GM12878 (cell line): ENCODE measurements around the gene STK39. TPM values are rescaled to one million over a fixed set of nuclear protein-coding genes. Genes with fewer than 3 reads are reported as not detected.

ENCODE experiments used
- ATAC-seq: fragments of 200-7000 bp; cut with Tn5 transposase; 3 replicates; pipeline ENCODE4 v1.9.1; 2020; ENCODE audit warnings: mild to moderate bottlenecking, moderate library complexity
- BruUV-seq: library from RNA; stranded (reverse); fragments of 400-500 nt; replicated peaks from 2 replicates; lab custom pipeline; 2021; lab: Mats Ljungman, UMichigan
- CTCF ChIA-PET: fragments of 300-600 bp; sonication (Branson Sonifier 250); formaldehyde crosslinking; extraction: SDS; loops from one replicate; lab custom pipeline; 2021; ENCODE audit warnings: inconsistent platforms; lab: Yijun Ruan, JAX
- POLR2A ChIA-PET: fragments of 350-600 bp; formaldehyde crosslinking; extraction: SDS; loops from one replicate; lab custom pipeline; 2021; ENCODE audit warnings: inconsistent platforms; lab: Charles Lee
- RAD21 ChIA-PET: fragments of 300-600 bp; sonication (Branson Sonifier 250); formaldehyde crosslinking; loops from one replicate; lab custom pipeline; 2023; ENCODE audit warnings: antibody characterized with exemption; ENCODE audit not compliant: unreplicated experiment; lab: Charles Lee
- SMC1A ChIA-PET: fragments of 300-600 bp; sonication (Branson Sonifier 250); formaldehyde crosslinking; loops from one replicate; lab custom pipeline; 2023; ENCODE audit not compliant: unreplicated experiment, uncharacterized antibody; lab: Charles Lee
- DNase-seq: peaks from one replicate; pipeline ENCODE4 v3.0.0-alpha.2; 2011; ENCODE audit warnings: low read depth, low spot score
- FAIRE-seq: peaks from 3 replicates; lab custom pipeline; 2011; peaks lifted over from hg19 to GRCh38; lab: Jason Lieb, UNC
- H2AFZ ChIP-seq: 2 replicates; pipeline ENCODE4 v1.6.0; 2011; ENCODE audit warnings: low read depth, low read length, control low read depth; ENCODE audit not compliant: control insufficient read depth
- H3K27ac ChIP-seq: 2 replicates; pipeline ENCODE4 v1.5.1; 2011; ENCODE audit warnings: control low read depth; ENCODE audit not compliant: control insufficient read depth, insufficient read depth
- H3K27me3 ChIP-seq, 2 experiments: replicated peaks in 1 of 2; 2 replicates each; pipeline versions ENCODE4 v1.6.0 to v1.6.1; 2011; ENCODE audit warnings: low read length in 1 of 2; ENCODE audit not compliant: control insufficient read depth in 2 of 2, insufficient read depth in 2 of 2
- H3K36me3 ChIP-seq, 2 experiments: 2 replicates each; pipeline ENCODE4 v1.5.1; 2011; ENCODE audit warnings: low read length in 1 of 2; ENCODE audit not compliant: control insufficient read depth in 2 of 2, insufficient read depth in 2 of 2
- H3K4me1 ChIP-seq: 2 replicates; pipeline ENCODE4 v1.6.1; 2011; ENCODE audit warnings: mild to moderate bottlenecking, low read length, moderate library complexity, mixed read lengths; ENCODE audit not compliant: control insufficient read depth, insufficient read depth
- H3K4me2 ChIP-seq: 2 replicates; pipeline ENCODE4 v1.6.0; 2011; ENCODE audit warnings: control low read depth; ENCODE audit not compliant: control insufficient read depth, insufficient read depth
- H3K4me3 ChIP-seq: fragments of 200-600 bp; sonication (generic); 2 replicates; pipeline ENCODE4 v1.5.1; 2016
- H3K79me2 ChIP-seq: 2 replicates; pipeline ENCODE4 v1.6.0; 2011; ENCODE audit warnings: low read length; ENCODE audit not compliant: control insufficient read depth, insufficient read depth
- H3K9ac ChIP-seq: 2 replicates; pipeline ENCODE4 v1.8.0; 2011; ENCODE audit warnings: low read length, control low read depth, mixed read lengths; ENCODE audit not compliant: control insufficient read depth, insufficient read depth
- H3K9me3 ChIP-seq: replicated peaks from 3 replicates; pipeline ENCODE4 v1.5.1; 2011; ENCODE audit warnings: mild to moderate bottlenecking, low read length; ENCODE audit not compliant: control insufficient read depth, insufficient read depth
- H4K20me1 ChIP-seq: 2 replicates; pipeline ENCODE4 v1.6.0; 2011; ENCODE audit not compliant: control insufficient read depth, insufficient read depth
- CHD2 ChIP-seq: IDR thresholded peaks from 2 replicates; pipeline ENCODE4 v1.6.1; 2011; ENCODE audit warnings: low read depth, low read length, improper control_type of control experiment, borderline replicate concordance
- EED ChIP-seq: sonication (generic); IDR thresholded peaks from 2 replicates; pipeline ENCODE4 v1.6.1; 2016; ENCODE audit warnings: antibody characterized with exemption, low read depth
- FOXK2 ChIP-seq: fragments of 450-650 bp; IDR thresholded peaks from 2 replicates; pipeline ENCODE4 v1.6.1; 2017; ENCODE audit warnings: mild to moderate bottlenecking, moderate library complexity
- JUNB ChIP-seq: IDR thresholded peaks from 2 replicates; pipeline ENCODE4 v1.6.1; 2016; ENCODE audit warnings: antibody characterized with exemption, mild to moderate bottlenecking
- KAT2A ChIP-seq: conservative IDR thresholded peaks from 2 replicates; pipeline ENCODE4 v1.6.1; 2011; ENCODE audit warnings: low read depth, low read length; ENCODE audit not compliant: control insufficient read depth
- NFXL1 ChIP-seq: fragments of 450-650 bp; IDR thresholded peaks from 2 replicates; pipeline ENCODE4 v1.6.1; 2017; ENCODE audit warnings: antibody characterized with exemption, mild to moderate bottlenecking, borderline replicate concordance
- NFYB ChIP-seq: IDR thresholded peaks from 2 replicates; pipeline ENCODE4 v1.6.1; 2011; ENCODE audit warnings: low read depth, mild to moderate bottlenecking, low read length, improper control_type of control experiment, moderate library complexity; ENCODE audit not compliant: insufficient read depth
- NR2C2 ChIP-seq: IDR thresholded peaks from 2 replicates; pipeline ENCODE4 v1.6.1; 2011; ENCODE audit warnings: borderline replicate concordance, low read depth; ENCODE audit not compliant: control insufficient read depth, insufficient read length
- PML ChIP-seq: IDR thresholded peaks from 2 replicates; pipeline ENCODE4 v1.6.1; 2012; ENCODE audit warnings: low read length, inconsistent platforms
- RUNX3 ChIP-seq: IDR thresholded peaks from 2 replicates; pipeline ENCODE4 v1.6.1; 2012; ENCODE audit warnings: low read length, inconsistent platforms
- SIN3A ChIP-seq: IDR thresholded peaks from 2 replicates; pipeline ENCODE4 v1.6.1; 2012; ENCODE audit warnings: low read depth, low read length, improper control_type of control experiment
- SPI1 ChIP-seq: IDR thresholded peaks from 2 replicates; pipeline ENCODE4 v1.6.1; 2011; ENCODE audit warnings: low read depth, mild to moderate bottlenecking, low read length, moderate library complexity, borderline replicate concordance; ENCODE audit not compliant: insufficient read depth
- SREBF1 ChIP-seq: IDR thresholded peaks from 2 replicates; pipeline ENCODE4 v1.6.1; 2012; ENCODE audit warnings: mild to moderate bottlenecking, low read length
- TBL1XR1 ChIP-seq: IDR thresholded peaks from 2 replicates; pipeline ENCODE4 v1.6.1; 2012; ENCODE audit warnings: low read depth, low read length, improper control_type of control experiment
- USF2 ChIP-seq: IDR thresholded peaks from 2 replicates; pipeline ENCODE4 v1.6.1; 2011; ENCODE audit warnings: low read depth, low read length, improper control_type of control experiment, borderline replicate concordance
- ZNF622 ChIP-seq: fragments of 450-650 bp; IDR thresholded peaks from 2 replicates; pipeline ENCODE4 v1.6.1; 2017; ENCODE audit warnings: mild to moderate bottlenecking, inconsistent platforms
- WGBS: methylation state at CpG from one replicate; pipeline ENCODE4 v1.1.6; 2016; ENCODE audit warnings: low lambda C conversion rate; ENCODE audit not compliant: insufficient replicate concordance, insufficient coverage; ENCODE audit errors: missing lambda C conversion rate; 5-methylcytosine and 5-hydroxymethylcytosine counted together
- in situ Hi-C: fragments of 300-500 bp; cut with MboI; formaldehyde crosslinking; loops from 9 replicates; pipeline ENCODE4 v1.14.3; 2018; ENCODE audit warnings: mixed read lengths
- intact Hi-C: fragments of 100-400 bp; cut with micrococcal nuclease; formaldehyde crosslinking; loops from one replicate; pipeline ENCODE4 v1.14.2; 2022; ENCODE audit not compliant: unreplicated experiment
- polyA plus RNA-seq, 11 experiments: library from polyadenylated mRNA; depleted of rRNA in 4 of 11; unstranded in 6 of 11; stranded (reverse) in 5 of 11; fragments of >200 nt; fragmentation: Nextera tagmentation in 4 of 11; fragmentation: Illumina TruSeq in 1 of 11; extraction: Ambion mirVana in 4 of 11; extraction: Trizol in 1 of 11; gene quantifications; 1 replicate in 1 of 11; 2 replicates in 10 of 11; pipeline versions ENCODE4 v1.2.1 to v1.2.3, GENCODE V29; 2011 to 2016; ENCODE audit warnings: inconsistent platforms in 2 of 11, missing spikeins in 2 of 11, low read depth in 1 of 11
- total RNA-seq, 4 experiments: library from RNA; depleted of rRNA in 3 of 4; stranded (reverse); fragments of >200 nt in 3 of 4; fragmentation: Illumina TruSeq in 1 of 4; extraction: Trizol in 1 of 4; gene quantifications; 2 replicates each; pipeline versions ENCODE4 v1.2.1 to v1.2.3, GENCODE V29; 2013 to 2021

Gene STK39
- total and polyA plus RNA-seq, 10 of the 15 experiments (the other 5 are each of a cell fraction or from before 2014, with no cell fraction given) = 0.03 to 0.21 (median 0.07) TPM; not detected in 5

GRCh38 chr2:168181825-168182224 lies 65.6 kb downstream of the STK39 start (continued):
- TF ChIP-seq NFXL1 = no peak

- CTCF ChIA-PET = no interaction called here
- no peak for FAIRE-seq
Measured at GRCh38 chr2:168180914-168181313, 66.5 kb downstream of the STK39 start.

GRCh38 chr2:168180483-168180882 lies 66.9 kb downstream of the STK39 start:
- DNase-seq = no peak
- no peak for FAIRE-seq
- no peaks in the 10 kb centered on the region for H3K36me3 ChIP-seq
- 62% methylated on average over 5 of the region's 5 CpGs for WGBS
- ChIA-PET SMC1A (no interaction called here), RAD21 (no interaction called here), CTCF (no interaction called here), POLR2A (no interaction called here)
- no peak overlapping the region for H3K4me2 ChIP-seq
- H3K9me3 ChIP-seq = no peaks in the 10 kb centered on the region
- in situ Hi-C loops = no loop called here
- ATAC-seq = no peak
- peaks cover 1 to 3% of the 10 kb centered on the region in 2 experiments; a peak in 2 of 4 replicates for H3K27me3 ChIP-seq
- no peak overlapping the region for H2AFZ ChIP-seq
- no peaks in the 10 kb centered on the region for H3K79me2 ChIP-seq
- H3K9ac ChIP-seq = no peak overlapping the region
- H4K20me1 ChIP-seq = no peaks in the 10 kb centered on the region
- H3K4me3 ChIP-seq = no peak overlapping the region
- H3K27ac ChIP-seq = no peak overlapping the region
- no peaks in the 10 kb centered on the region for H3K4me1 ChIP-seq
- TF ChIP-seq KAT2A (no peak), FOXK2 (no peak), SIN3A (no peak), JUNB (no peak), SREBF1 (no peak), PML (no peak), TBL1XR1 (no peak), NFXL1 (no peak), SPI1 (no peak), USF2 (no peak), CHD2 (no peak), NR2C2 (no peak), RUNX3 (no peak)
- no TSS peak for BruUV-seq
- intact Hi-C loops = no loop called here

More at GRCh38 chr2:168180914-168181313, 66.5 kb downstream of the STK39 start:
- Histone ChIP-seq H3K36me3 (no peaks in the 10 kb centered on the region), H2AFZ (no peak overlapping the region), H3K9me3 (no peaks in the 10 kb centered on the region), H3K79me2 (no peaks in the 10 kb centered on the region), H4K20me1 (no peaks in the 10 kb centered on the region), H3K4me2 (no peak overlapping the region), H3K4me1 (no peaks in the 10 kb centered on the region), H3K4me3 (no peak overlapping the region), H3K27me3 (peaks cover 1 to 3% of the 10 kb centered on the region in 2 experiments; a peak in 2 of 4 replicates), H3K9ac (no peak overlapping the region), H3K27ac (no peak overlapping the region)
- in situ Hi-C loops (no loop called here), intact Hi-C loops (no loop called here)
- ATAC-seq (no peak), DNase-seq (no peak)
- ChIA-PET RAD21 (no interaction called here), SMC1A (interaction anchor here (1.1 kb wide), 1 partner anchor 8 kb away, joined by 3 read pairs; no protein-coding TSS in a partner anchor), POLR2A (no interaction called here)
- WGBS = 85% methylated on average over 3 of the region's 3 CpGs
- no TSS peak for BruUV-seq
- no peak for TF ChIP-seq NFYB
- no peak for TF ChIP-seq EED
- TF ChIP-seq ZNF622 = no peak
